Neural cell (in vitro differentiated cells): ENCODE measurements around the gene XXYLT1.

Source experiments
- CTCF ChIP-seq: fragments of 450-650 bp; IDR thresholded peaks from 2 replicates; pipeline ENCODE4 v1.5.1; 2014; ENCODE audit warnings: antibody characterized with exemption, mild to moderate bottlenecking, moderate library complexity; ENCODE audit not compliant: poor library complexity, severe bottlenecking
- EZH2 ChIP-seq: fragments of 200-600, 300-800 bp; shearing (Covaris generic), sonication (generic); IDR thresholded peaks from 2 replicates; pipeline ENCODE4 v1.6.1; 2014; ENCODE audit warnings: antibody characterized with exemption, low read length, borderline replicate concordance, mild to moderate bottlenecking; ENCODE audit not compliant: insufficient read depth, poor library complexity, severe bottlenecking
- MXI1 ChIP-seq: fragments of 450-650 bp; conservative IDR thresholded peaks from 2 replicates; pipeline ENCODE4 v1.6.1; 2014; ENCODE audit warnings: antibody characterized with exemption, mild to moderate bottlenecking; ENCODE audit not compliant: poor library complexity, severe bottlenecking
- SMC3 ChIP-seq: fragments of 450-650 bp; conservative IDR thresholded peaks from 2 replicates; pipeline ENCODE4 v1.6.1; 2014; ENCODE audit warnings: antibody characterized with exemption, mild to moderate bottlenecking, moderate library complexity; ENCODE audit not compliant: poor library complexity

- TF ChIP-seq MXI1 (no peak), CTCF (no peak), SMC3 (no peak), EZH2 (no peak)
Measured at GRCh38 chr3:195114786-195115599, 156.0 kb downstream of the XXYLT1 start.
